Measurements from ENCODE around the gene SPEM3.

The SPEM3 gene

GRCh38 chr17:7460850-7461660, 32.4 kb downstream of the SPEM3 start:
- no peak overlapping the region for H3K4me3 ChIP-seq (ENCODE audit: low read depth in 1 of 2, low read length in 2 of 2)
- TF ChIP-seq, protein P1, sequence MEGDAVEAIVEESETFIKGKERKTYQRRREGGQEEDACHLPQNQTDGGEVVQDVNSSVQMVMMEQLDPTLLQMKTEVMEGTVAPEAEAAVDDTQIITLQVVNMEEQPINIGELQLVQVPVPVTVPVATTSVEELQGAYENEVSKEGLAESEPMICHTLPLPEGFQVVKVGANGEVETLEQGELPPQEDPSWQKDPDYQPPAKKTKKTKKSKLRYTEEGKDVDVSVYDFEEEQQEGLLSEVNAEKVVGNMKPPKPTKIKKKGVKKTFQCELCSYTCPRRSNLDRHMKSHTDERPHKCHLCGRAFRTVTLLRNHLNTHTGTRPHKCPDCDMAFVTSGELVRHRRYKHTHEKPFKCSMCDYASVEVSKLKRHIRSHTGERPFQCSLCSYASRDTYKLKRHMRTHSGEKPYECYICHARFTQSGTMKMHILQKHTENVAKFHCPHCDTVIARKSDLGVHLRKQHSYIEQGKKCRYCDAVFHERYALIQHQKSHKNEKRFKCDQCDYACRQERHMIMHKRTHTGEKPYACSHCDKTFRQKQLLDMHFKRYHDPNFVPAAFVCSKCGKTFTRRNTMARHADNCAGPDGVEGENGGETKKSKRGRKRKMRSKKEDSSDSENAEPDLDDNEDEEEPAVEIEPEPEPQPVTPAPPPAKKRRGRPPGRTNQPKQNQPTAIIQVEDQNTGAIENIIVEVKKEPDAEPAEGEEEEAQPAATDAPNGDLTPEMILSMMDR (IDR thresholded peaks at IDR 0.05; ENCODE audit: borderline replicate concordance, extremely low read depth, low read length, poor library complexity, severe bottlenecking), result no peak
- TF ChIP-seq EZH2 (IDR thresholded peaks at IDR 0.05; ENCODE audit: borderline replicate concordance, low read depth, low read length, severe bottlenecking), result no peak
- H4K20me1 ChIP-seq (ENCODE audit: insufficient read depth, low read length), result no peaks in the 10 kb centered on the region; the same call in 1 of the 2 replicates
- H3K36me3 ChIP-seq (ENCODE audit: insufficient read depth, low read length), result peaks cover 41% of the 10 kb centered on the region
- no peaks in the 10 kb centered on the region for H3K27me3 ChIP-seq (ENCODE audit: insufficient read depth, low read length, poor library complexity)
- no peaks in the 10 kb centered on the region for H3K9me3 ChIP-seq (ENCODE audit: insufficient read depth, low read length, severe bottlenecking)
- DNase-seq, result no peak
- no peak overlapping the region for H2AFZ ChIP-seq (ENCODE audit: low read depth, low read length)
- H3K4me2 ChIP-seq (ENCODE audit: insufficient read depth, low read length), result no peak overlapping the region
- peaks cover 8% of the 10 kb centered on the region for H3K4me1 ChIP-seq (ENCODE audit: insufficient read depth, low read length)
- H3K27ac ChIP-seq (ENCODE audit: low read length), result no peak overlapping the region
- H3K9ac ChIP-seq (ENCODE audit: low read depth, low read length), result no peak overlapping the region
- ATAC-seq (ENCODE audit: insufficient read depth, low read depth), result no peak
- no peaks in the 10 kb centered on the region; the same call in 1 of the 2 replicates for H3K79me2 ChIP-seq (ENCODE audit: insufficient read depth, low read length)

- Histone ChIP-seq H3K79me2 (ENCODE audit: insufficient read depth, low read length) (0 out of 2 replicates have a peak, but pooled peaks cover under 1% of the 10 kb centered on the region), H3K4me3 (ENCODE audit: low read depth in 1 of 2, low read length in 2 of 2) (no peak overlapping the region), H3K27ac (ENCODE audit: low read length) (no peak overlapping the region), H3K4me2 (ENCODE audit: insufficient read depth, low read length) (no peak overlapping the region), H3K36me3 (ENCODE audit: insufficient read depth, low read length) (peaks cover 53% of the 10 kb centered on the region), H3K9me3 (ENCODE audit: insufficient read depth, low read length, severe bottlenecking) (no peaks in the 10 kb centered on the region), H4K20me1 (ENCODE audit: insufficient read depth, low read length) (peaks cover 3% of the 10 kb centered on the region; the same call in 1 of the 2 replicates), H3K4me1 (ENCODE audit: insufficient read depth, low read length) (no peaks in the 10 kb centered on the region), H2AFZ (ENCODE audit: low read depth, low read length) (no peak overlapping the region), H3K27me3 (ENCODE audit: insufficient read depth, low read length, poor library complexity) (no peaks in the 10 kb centered on the region), H3K9ac (ENCODE audit: low read depth, low read length) (no peak overlapping the region)
- ATAC-seq (ENCODE audit: insufficient read depth, low read depth) (no peak), DNase-seq (no peak)
- TF ChIP-seq, protein P1 (IDR thresholded peaks at IDR 0.05; ENCODE audit: borderline replicate concordance, extremely low read depth, low read length, poor library complexity, severe bottlenecking), result no peak
Observed at GRCh38 chr17:7462474-7463371, 34.1 kb downstream of the SPEM3 start.

- Histone ChIP-seq H3K79me2 (ENCODE audit: insufficient read depth, low read length) (peaks cover 5% of the 10 kb centered on the region; the same call in 1 of the 2 replicates), H3K4me2 (ENCODE audit: insufficient read depth, low read length) (no peak overlapping the region), H2AFZ (ENCODE audit: low read depth, low read length) (no peak overlapping the region), H3K36me3 (ENCODE audit: insufficient read depth, low read length) (peaks cover 53% of the 10 kb centered on the region), H3K4me1 (ENCODE audit: insufficient read depth, low read length) (no peaks in the 10 kb centered on the region), H3K27ac (ENCODE audit: low read length) (no peak overlapping the region), H3K9me3 (ENCODE audit: insufficient read depth, low read length, severe bottlenecking) (no peaks in the 10 kb centered on the region), H3K27me3 (ENCODE audit: insufficient read depth, low read length, poor library complexity) (no peaks in the 10 kb centered on the region), H3K9ac (ENCODE audit: low read depth, low read length) (no peak overlapping the region), H3K4me3 (ENCODE audit: low read depth in 1 of 2, low read length in 2 of 2) (no peak overlapping the region), H4K20me1 (ENCODE audit: insufficient read depth, low read length) (peaks cover 5% of the 10 kb centered on the region; the same call in 1 of the 2 replicates)
- DNase-seq (no peak), ATAC-seq (ENCODE audit: insufficient read depth, low read depth) (0 out of 3 replicates have a peak, but pooled peaks have one; percentile 10)
- TF ChIP-seq, protein P1 (IDR thresholded peaks at IDR 0.05; ENCODE audit: borderline replicate concordance, extremely low read depth, low read length, poor library complexity, severe bottlenecking), result no peak
- no peak for TF ChIP-seq EZH2 (IDR thresholded peaks at IDR 0.05; ENCODE audit: borderline replicate concordance, low read depth, low read length, severe bottlenecking)
Observed at GRCh38 chr17:7463372-7463846, 34.8 kb downstream of the SPEM3 start.

All from DND-41 (cell line).